Dedifferentiated amniotic fluid mesenchymal stem cell (primary cell): ENCODE data around the gene SESN1.

Experiments
- DNase-seq: peaks from one replicate; pipeline ENCODE4 v3.0.0-alpha.2; 2016; ENCODE audit errors: extremely low spot score

SESN1 gene

DNA sequence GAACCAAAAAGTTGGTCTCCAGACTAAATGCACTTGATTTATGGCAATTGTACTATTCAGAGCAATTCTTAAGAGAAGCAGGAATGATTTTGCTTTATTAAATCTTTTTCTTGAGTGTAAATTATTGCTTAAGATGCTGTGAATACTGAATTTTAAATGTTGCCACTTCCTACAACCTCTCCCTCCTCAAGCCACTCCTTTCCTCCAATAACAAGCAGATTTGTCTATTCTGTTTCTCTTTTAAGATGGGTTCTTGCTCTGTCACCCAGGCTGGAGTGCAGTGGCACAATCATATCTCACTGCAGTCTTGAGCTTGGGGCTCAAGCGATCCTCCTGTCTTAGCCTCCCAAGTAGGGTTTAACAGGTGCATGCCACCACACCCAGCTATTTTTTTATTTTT lies 65.3 kb downstream of the SESN1 start:
- DNase-seq, result no peak

- DNase-seq, result no peak
Observed at GRCh38 chr6:109028439-109028838, 66.2 kb downstream of the SESN1 start.

DNA sequence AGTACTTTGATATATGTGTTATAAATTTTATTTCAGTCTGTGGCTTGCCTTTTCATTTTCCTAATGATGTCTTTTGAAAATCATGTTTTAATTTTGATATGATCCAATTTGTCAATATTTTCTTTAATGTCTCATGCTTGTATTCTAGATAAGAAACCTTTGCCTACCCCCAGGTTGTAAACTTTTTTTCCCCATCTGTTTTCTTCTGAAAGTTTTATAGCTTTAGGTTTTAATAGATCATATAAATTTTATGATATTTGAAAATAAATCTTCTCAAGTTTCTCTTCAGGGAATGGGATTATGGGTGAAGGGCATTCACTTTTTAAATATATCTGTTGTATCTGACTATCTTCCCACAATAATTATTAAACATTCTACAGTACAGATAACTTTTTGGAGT lies 66.7 kb downstream of the SESN1 start:
- DNase-seq, result no peak

DNA sequence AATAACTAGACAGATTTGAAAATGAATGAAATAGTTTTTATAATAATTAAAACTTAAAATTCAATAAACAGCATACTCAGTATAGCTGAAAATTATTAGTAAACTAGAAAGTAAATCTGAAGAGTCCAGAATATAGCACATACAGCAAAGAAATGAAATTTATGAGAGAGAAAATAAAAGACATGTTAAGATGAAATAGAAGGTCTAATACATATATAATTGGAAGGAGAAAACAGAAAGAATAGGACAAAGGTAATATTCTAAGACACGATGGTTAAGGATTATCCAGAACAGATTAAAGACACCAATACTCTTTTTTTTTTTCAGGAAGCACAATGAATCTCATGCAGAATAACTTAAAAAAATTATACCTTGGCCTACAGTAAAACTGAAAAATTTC lies 69.0 kb downstream of the SESN1 start:
- DNase-seq, result no peak

- DNase-seq, result no peak
Observed at GRCh38 chr6:109024784-109025183, 69.9 kb downstream of the SESN1 start.

DNA sequence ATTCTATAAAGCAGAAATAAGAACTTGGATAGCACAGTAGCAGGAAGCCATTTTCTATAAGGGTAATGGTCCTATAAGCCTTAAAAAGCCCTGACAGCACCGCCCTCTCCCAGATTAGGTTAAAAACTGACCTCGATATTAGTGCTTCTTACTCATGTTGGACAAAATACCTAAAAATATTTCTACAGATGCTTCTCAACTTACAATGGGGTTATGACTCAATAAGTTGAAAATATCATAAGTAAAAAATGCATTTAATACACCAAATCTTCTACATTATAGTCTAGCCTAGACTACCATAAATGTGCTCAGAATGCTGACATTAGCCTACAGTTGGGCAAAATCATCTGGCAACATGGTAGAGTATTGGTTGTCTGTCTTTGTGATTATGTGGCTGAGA lies 70.3 kb downstream of the SESN1 start:
- DNase-seq, result no peak

- DNase-seq, result no peak
Observed at GRCh38 chr6:109023356-109023925, 71.2 kb downstream of the SESN1 start.

DNA sequence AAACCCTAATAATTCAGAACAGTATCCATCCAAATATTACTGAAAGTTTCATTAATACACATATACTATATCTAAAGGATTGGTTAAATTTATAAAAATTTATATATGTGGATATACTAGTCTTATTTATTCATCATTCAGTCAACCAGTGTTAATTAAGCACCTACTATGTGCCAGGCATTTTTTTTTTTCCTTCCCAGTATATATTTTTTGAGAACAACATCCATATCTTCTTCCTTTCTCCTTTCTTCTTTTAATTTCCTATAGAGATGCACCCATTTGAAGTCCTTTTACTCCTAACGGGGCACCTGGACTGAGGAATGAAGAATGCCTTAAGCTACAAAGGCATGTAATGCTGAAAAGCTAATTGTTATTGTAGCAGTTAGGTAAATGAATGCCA lies 72.8 kb downstream of the SESN1 start:
- DNase-seq, result no peak

- no peak for DNase-seq
Observed at GRCh38 chr6:109019911-109020310, 74.7 kb downstream of the SESN1 start.

DNA sequence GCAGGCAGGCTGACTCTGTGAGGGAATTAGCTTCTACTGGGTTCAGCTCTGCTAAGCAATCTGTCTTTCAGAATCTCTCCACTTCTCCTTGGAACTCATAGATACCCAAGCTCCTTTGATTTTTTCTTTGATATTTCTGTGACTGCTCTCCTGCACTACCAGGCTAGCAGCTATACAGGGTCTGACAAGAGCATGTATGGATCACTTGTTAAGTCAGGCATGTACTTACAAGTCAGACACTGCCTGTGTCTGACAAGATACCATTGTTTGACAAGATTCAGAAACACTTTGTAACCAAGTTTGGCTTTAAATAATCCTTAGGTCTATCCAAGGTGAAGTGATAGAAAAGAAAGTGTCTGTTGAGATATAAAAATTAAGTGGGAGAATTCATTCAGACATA lies 79.5 kb downstream of the SESN1 start:
- DNase-seq, result no peak

DNA sequence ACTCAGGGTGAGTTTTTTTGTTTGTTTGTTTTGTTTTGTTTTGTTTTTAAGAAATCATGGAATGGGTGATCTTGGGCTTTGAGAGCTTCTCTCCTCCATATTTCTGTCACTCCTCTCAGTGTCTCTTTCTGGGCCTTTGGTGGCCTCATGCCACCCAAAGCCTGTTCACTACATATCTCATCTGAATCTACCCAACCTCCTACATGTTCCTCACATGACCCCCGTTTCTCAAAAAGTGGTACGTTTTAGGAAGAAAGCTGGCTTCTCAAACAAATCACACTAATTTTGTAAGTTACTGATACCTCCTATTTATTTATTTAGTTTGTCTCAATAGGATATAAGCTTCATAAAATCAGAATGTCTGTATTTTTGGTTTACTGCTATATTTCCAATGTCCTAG lies 80.0 kb downstream of the SESN1 start:
- no peak for DNase-seq

DNA sequence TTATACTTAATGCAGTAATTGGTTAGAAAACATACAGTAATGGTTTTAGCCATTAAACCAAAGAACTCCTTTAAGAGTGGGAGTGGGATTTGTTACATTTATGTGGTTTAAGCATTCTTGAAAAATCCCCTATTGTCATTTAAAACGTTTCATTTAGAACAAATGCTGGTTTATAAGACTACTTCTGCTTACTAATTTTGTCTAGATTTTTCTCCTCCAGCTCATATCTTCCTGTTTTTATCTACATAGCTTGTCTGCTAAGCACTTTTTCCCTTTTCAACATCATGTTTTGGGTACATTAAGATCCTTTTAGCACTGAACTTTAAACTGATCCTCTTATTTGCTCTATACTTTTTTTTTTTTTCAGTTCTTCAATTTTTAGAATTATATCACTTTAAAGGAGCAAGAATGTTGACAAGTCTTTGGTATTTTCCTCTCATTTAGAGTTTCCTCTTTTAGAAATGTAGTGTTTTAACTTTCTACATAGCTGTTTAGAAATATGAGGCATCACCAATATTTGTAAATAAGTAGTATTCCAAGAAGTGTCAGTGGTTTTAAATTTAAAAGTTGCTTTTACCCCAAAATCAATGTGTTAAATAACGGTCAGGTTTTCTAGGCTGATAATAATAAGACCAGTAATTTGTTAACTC lies 80.9 kb downstream of the SESN1 start:
- no peak for DNase-seq

DNA sequence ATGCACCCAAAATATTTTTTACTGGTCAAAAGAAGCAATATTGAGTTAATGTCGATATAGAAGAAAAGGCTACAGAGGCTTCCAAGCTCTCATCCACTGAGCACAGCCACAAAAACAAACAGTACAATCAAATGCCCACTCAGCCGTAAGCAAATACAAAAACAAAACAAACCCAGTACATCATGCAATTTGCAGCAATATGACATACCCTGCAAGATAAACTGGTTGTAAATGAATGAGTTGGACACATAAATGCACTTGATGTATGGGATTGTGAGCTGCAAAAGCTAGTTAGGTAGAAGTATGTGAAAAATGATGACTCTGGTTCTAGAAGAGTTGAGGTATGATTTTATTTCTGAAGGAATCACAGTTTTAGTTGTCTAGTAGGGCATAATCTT lies 83.9 kb downstream of the SESN1 start:
- no peak for DNase-seq

DNA sequence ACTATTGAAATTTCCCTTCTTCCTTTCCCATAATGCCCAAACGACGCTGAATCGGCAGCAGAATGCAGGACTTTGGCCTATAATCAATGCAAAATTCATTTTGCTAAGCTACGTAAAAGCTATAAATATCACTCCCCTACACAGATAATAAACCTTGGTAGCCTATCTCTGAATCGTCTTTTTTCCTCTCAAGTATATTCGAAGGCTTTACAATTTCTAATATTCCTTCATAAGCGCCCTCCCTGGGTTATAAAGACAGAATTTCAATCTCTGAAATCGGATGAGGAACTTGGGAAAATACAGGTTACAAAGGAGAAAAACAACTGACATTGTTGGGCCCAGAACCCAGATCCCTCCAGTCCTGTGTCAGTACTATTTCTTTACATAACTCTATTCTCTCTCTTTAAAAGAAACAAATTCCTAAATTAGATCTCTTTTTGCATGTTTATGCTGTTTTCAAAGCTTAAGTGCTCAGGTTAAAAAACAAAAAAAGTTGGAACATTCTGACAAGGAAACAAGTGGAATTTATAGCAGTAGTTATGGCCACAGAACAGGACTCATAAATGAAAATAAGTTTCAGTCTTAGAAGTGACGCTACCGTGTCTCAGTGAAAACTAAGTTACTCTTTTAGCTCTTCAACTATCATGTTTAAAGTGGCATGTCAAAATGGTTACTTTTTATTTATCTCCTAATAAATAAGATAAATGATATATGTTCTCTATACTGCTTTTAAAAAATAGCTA lies 84.5 kb downstream of the SESN1 start:
- no peak for DNase-seq

- DNase-seq, result peak; percentile 84
Observed at GRCh38 chr6:109009236-109009961, 85.2 kb downstream of the SESN1 start.

- DNase-seq, result no peak
Observed at GRCh38 chr6:109008537-109009235, 86.0 kb downstream of the SESN1 start.

DNA sequence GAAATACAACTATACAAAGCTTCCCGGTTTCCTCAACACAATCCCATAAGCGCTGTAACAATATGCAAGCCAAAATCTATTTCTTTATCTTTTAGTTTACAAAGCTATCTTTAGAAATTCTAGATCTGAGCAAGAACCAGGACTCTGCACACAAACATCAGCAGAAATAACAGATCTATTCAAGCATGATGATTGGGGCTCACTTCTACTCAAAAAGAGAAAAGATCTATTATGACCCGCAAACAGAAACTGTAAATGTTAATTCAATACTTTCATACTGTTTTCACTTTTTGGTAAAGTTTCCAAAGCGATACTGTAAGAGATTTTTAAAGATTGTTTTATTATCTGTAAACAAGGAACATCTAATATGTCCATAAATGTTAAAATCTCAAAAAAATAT lies 86.6 kb downstream of the SESN1 start:
- no peak for DNase-seq

- DNase-seq, result no peak
Observed at GRCh38 chr6:109007521-109007920, 87.1 kb downstream of the SESN1 start.

DNA sequence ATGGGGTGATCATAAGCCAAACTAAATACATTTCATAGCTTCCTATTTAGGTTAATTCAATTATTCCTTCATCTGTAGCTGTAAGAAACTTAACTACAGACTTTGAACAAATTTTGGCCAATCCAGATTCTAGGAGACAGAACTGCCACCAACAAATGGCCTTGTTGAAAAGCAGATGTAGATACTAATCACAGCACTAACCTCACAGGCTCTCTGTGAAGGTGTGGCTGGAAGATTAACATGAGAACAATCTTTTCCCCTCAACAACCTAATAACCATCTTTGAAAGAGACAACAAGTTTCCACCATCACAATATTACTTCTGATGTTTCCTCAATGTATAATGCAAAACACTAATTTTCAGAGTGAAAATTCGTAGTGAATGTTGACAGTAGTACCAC lies 87.8 kb downstream of the SESN1 start:
- no peak for DNase-seq

- no peak for DNase-seq
Observed at GRCh38 chr6:109002882-109003281, 91.8 kb downstream of the SESN1 start.

GRCh38 chr6:109002051-109002697 lies 92.5 kb downstream of the SESN1 start:
- peak; percentile 28 for DNase-seq
